Loucy (cell line): ENCODE measurements around the gene NME1.

Experiments
- H2AFZ ChIP-seq: fragments of 200-600 bp; sonication (generic); 2 replicates; pipeline ENCODE4 v1.6.0; 2016; ENCODE audit warnings: antibody characterized with exemption, mild to moderate bottlenecking, low read length, moderate library complexity
- H3F3A ChIP-seq: fragments of 200-600 bp; 2 replicates; pipeline ENCODE4 v1.6.0; 2016; ENCODE audit warnings: antibody characterized with exemption, low read depth, mild to moderate bottlenecking
- H3K27me3 ChIP-seq: fragments of 200-600 bp; sonication (generic); 2 replicates; pipeline ENCODE4 v1.6.1; 2014; ENCODE audit warnings: low read length, mild to moderate bottlenecking; ENCODE audit not compliant: insufficient read depth, poor library complexity, severe bottlenecking
- H3K36me3 ChIP-seq: fragments of 200-600 bp; sonication (generic); 2 replicates; pipeline ENCODE4 v1.6.1; 2016; ENCODE audit warnings: low read length; ENCODE audit not compliant: insufficient read depth
- H3K4me1 ChIP-seq: fragments of 200-600 bp; sonication (generic); 2 replicates; pipeline ENCODE4 v1.5.1; 2014; ENCODE audit warnings: low read length, mild to moderate bottlenecking; ENCODE audit not compliant: insufficient read depth, poor library complexity, severe bottlenecking
- H3K4me2 ChIP-seq: fragments of 200-600 bp; sonication (generic); 2 replicates; pipeline ENCODE4 v1.6.0; 2014; ENCODE audit warnings: antibody characterized with exemption, low read length, low read depth, mild to moderate bottlenecking; ENCODE audit not compliant: poor library complexity, severe bottlenecking
- H3K4me3 ChIP-seq: fragments of 200-600 bp; sonication (generic); 2 replicates; pipeline ENCODE4 v1.5.1; 2014; ENCODE audit warnings: low read length, mild to moderate bottlenecking, mixed read lengths; ENCODE audit not compliant: poor library complexity, severe bottlenecking
- H3K79me2 ChIP-seq: fragments of 200-600 bp; sonication (generic); 2 replicates; pipeline ENCODE4 v1.6.1; 2014; ENCODE audit warnings: low read length; ENCODE audit not compliant: insufficient read depth
- H3K9ac ChIP-seq: fragments of 200-600 bp; sonication (generic); 2 replicates; pipeline ENCODE4 v1.6.0; 2014; ENCODE audit warnings: mild to moderate bottlenecking, low read depth, low read length, moderate library complexity; ENCODE audit not compliant: poor library complexity, severe bottlenecking
- H3K9me2 ChIP-seq: fragments of 200-600 bp; sonication (generic); replicated peaks from 2 replicates; pipeline ENCODE4 v1.6.1; 2016; ENCODE audit warnings: low read depth, low read length, mixed read lengths
- H3K9me3 ChIP-seq: fragments of 200-600 bp; sonication (generic); 2 replicates; pipeline ENCODE4 v1.6.1; 2014; ENCODE audit warnings: mild to moderate bottlenecking, antibody characterized with exemption, low read length, low read depth; ENCODE audit not compliant: insufficient read depth
- H4K20me1 ChIP-seq: fragments of 200-600 bp; sonication (generic); 2 replicates; pipeline ENCODE4 v1.6.0; 2014; ENCODE audit warnings: antibody characterized with exemption, low read length, mild to moderate bottlenecking; ENCODE audit not compliant: insufficient read depth, poor library complexity, severe bottlenecking
- EZH2phosphoT487 ChIP-seq: fragments of 200-600 bp; IDR thresholded peaks from 2 replicates; pipeline ENCODE4 v1.6.1; 2018; ENCODE audit warnings: antibody characterized with exemption, mild to moderate bottlenecking, moderate library complexity, borderline replicate concordance
- TF ChIP-seq, protein P1 (sequence below): fragments of 200-600 bp; sonication (generic); conservative IDR thresholded peaks from 2 replicates; pipeline ENCODE4 v1.5.1; 2014; ENCODE audit warnings: mild to moderate bottlenecking, antibody characterized with exemption, low read length

Gene NME1

GRCh38 chr17:51133365-51133764, 20.0 kb upstream of the NME1 start:
- Histone ChIP-seq H3K4me1 (no peaks in the 10 kb centered on the region), H2AFZ (peak overlapping the region; percentile 73), H3K4me2 (no peak overlapping the region), H3K9me3 (no peaks in the 10 kb centered on the region), H3K9ac (no peak overlapping the region), H3K9me2 (no peaks in the 10 kb centered on the region), H3K4me3 (no peak overlapping the region), H3K79me2 (no peaks in the 10 kb centered on the region), H4K20me1 (no peaks in the 10 kb centered on the region), H3F3A (no peaks in the 10 kb centered on the region), H3K36me3 (no peaks in the 10 kb centered on the region), H3K27me3 (no peaks in the 10 kb centered on the region)
- TF ChIP-seq, protein P1, sequence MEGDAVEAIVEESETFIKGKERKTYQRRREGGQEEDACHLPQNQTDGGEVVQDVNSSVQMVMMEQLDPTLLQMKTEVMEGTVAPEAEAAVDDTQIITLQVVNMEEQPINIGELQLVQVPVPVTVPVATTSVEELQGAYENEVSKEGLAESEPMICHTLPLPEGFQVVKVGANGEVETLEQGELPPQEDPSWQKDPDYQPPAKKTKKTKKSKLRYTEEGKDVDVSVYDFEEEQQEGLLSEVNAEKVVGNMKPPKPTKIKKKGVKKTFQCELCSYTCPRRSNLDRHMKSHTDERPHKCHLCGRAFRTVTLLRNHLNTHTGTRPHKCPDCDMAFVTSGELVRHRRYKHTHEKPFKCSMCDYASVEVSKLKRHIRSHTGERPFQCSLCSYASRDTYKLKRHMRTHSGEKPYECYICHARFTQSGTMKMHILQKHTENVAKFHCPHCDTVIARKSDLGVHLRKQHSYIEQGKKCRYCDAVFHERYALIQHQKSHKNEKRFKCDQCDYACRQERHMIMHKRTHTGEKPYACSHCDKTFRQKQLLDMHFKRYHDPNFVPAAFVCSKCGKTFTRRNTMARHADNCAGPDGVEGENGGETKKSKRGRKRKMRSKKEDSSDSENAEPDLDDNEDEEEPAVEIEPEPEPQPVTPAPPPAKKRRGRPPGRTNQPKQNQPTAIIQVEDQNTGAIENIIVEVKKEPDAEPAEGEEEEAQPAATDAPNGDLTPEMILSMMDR: no peak
- no peak for TF ChIP-seq EZH2phosphoT487

- Histone ChIP-seq H3K4me1 (no peaks in the 10 kb centered on the region), H2AFZ (no peak overlapping the region)
Observed at GRCh38 chr17:51135956-51136355, 17.4 kb upstream of the NME1 start.

GRCh38 chr17:51142597-51142996, 10.8 kb upstream of the NME1 start:
- H3K4me1 ChIP-seq: peaks cover 8% of the 10 kb centered on the region
- TF ChIP-seq, protein P1: no peak
- no peak for TF ChIP-seq EZH2phosphoT487
- H3K9me2 ChIP-seq: no peaks in the 10 kb centered on the region
- no peaks in the 10 kb centered on the region for H3K79me2 ChIP-seq
- no peak overlapping the region for H2AFZ ChIP-seq
- H4K20me1 ChIP-seq: no peaks in the 10 kb centered on the region
- no peaks in the 10 kb centered on the region for H3K9me3 ChIP-seq
- no peak overlapping the region for H3K4me3 ChIP-seq
- H3K4me2 ChIP-seq: no peak overlapping the region
- H3K27me3 ChIP-seq: no peaks in the 10 kb centered on the region
- H3K36me3 ChIP-seq: no peaks in the 10 kb centered on the region
- H3K9ac ChIP-seq: no peak overlapping the region
- H3F3A ChIP-seq: no peaks in the 10 kb centered on the region

More at GRCh38 chr17:51135956-51136355, 17.4 kb upstream of the NME1 start:
- Histone ChIP-seq H3K27me3 (no peaks in the 10 kb centered on the region), H3K9ac (no peak overlapping the region), H3K36me3 (no peaks in the 10 kb centered on the region), H3K4me2 (no peak overlapping the region), H3K9me2 (no peaks in the 10 kb centered on the region), H3K79me2 (no peaks in the 10 kb centered on the region), H4K20me1 (no peaks in the 10 kb centered on the region), H3K9me3 (no peaks in the 10 kb centered on the region), H3K4me3 (no peak overlapping the region), H3F3A (no peaks in the 10 kb centered on the region)
- no peak for TF ChIP-seq EZH2phosphoT487
- TF ChIP-seq, protein P1: no peak
